CD4-positive, alpha-beta memory T cell (primary cell): ENCODE measurements around the gene ARHGAP9. TPM values are rescaled to one million over a fixed set of nuclear protein-coding genes. Genes with fewer than 3 reads are reported as not detected.

Experiments used
- CTCF ChIA-PET: fragments of 350-600 bp; sonication (Branson Sonifier 250); formaldehyde crosslinking; loops from one replicate; lab custom pipeline; 2021; ENCODE audit warnings: inconsistent platforms; ENCODE audit not compliant: partially characterized antibody; lab: Charles Lee
- POLR2A ChIA-PET: fragments of 350-600 bp; sonication (Branson Sonifier 250); formaldehyde crosslinking; loops from one replicate; lab custom pipeline; 2021; ENCODE audit not compliant: partially characterized antibody; lab: Charles Lee
- DNase-seq, 5 donors: peaks; one replicate each; pipeline versions ENCODE4 v3.0.0 to v3.0.0-alpha.2; 2020 to 2022; ENCODE audit warnings: mixed read lengths in 1 of 5
- H3K27ac ChIP-seq: one replicate; pipeline ENCODE4 v1.7.0; 2013; ENCODE audit warnings: low read depth, low read length
- H3K27me3 ChIP-seq: 2 replicates; pipeline ENCODE4 v1.7.0; 2013; ENCODE audit warnings: mild to moderate bottlenecking, low read length, moderate library complexity; ENCODE audit not compliant: insufficient read depth
- H3K36me3 ChIP-seq: 2 replicates; pipeline ENCODE4 v1.7.0; 2013; ENCODE audit warnings: mild to moderate bottlenecking, low read length, moderate library complexity; ENCODE audit not compliant: insufficient read depth
- H3K4me1 ChIP-seq: 2 replicates; pipeline ENCODE4 v1.7.0; 2013; ENCODE audit warnings: mild to moderate bottlenecking, low read length, moderate library complexity; ENCODE audit not compliant: insufficient read depth
- H3K4me3 ChIP-seq, 2 donors: one replicate each; pipeline ENCODE4 v1.7.0; 2013; ENCODE audit warnings: low read length in 2 of 2, mild to moderate bottlenecking in 1 of 2
- H3K9me3 ChIP-seq, 2 donors: one replicate each; pipeline ENCODE4 v1.7.0; 2013; ENCODE audit warnings: low read length in 2 of 2, control low read depth in 1 of 2; ENCODE audit not compliant: control insufficient read depth in 1 of 2
- H3K27ac Mint-ChIP-seq, 7 donors: one replicate each; pipeline ENCODE4 v1.8.0; 2020 to 2021; ENCODE audit warnings: mixed read lengths in 7 of 7, mild to moderate bottlenecking in 6 of 7, inconsistent platforms in 3 of 7, moderate library complexity in 3 of 7
- H3K27me3 Mint-ChIP-seq, 2 donors: one replicate each; pipeline ENCODE4 v1.8.0; 2020 to 2021; ENCODE audit warnings: mixed read lengths in 2 of 2
- H3K36me3 Mint-ChIP-seq, 2 donors: one replicate each; pipeline ENCODE4 v1.8.0; 2020 to 2021; ENCODE audit warnings: mixed read lengths in 2 of 2, inconsistent platforms in 1 of 2, mild to moderate bottlenecking in 1 of 2
- H3K4me1 Mint-ChIP-seq, 4 donors: one replicate each; pipeline ENCODE4 v1.8.0; 2020 to 2021; ENCODE audit warnings: mixed read lengths in 4 of 4, mild to moderate bottlenecking in 1 of 4
- H3K4me3 Mint-ChIP-seq, 8 donors: one replicate each; pipeline ENCODE4 v1.8.0; 2020 to 2021; ENCODE audit warnings: mixed read lengths in 8 of 8, mild to moderate bottlenecking in 7 of 8, moderate library complexity in 6 of 8, inconsistent platforms in 3 of 8
- H3K9me3 Mint-ChIP-seq, 8 donors: one replicate each; pipeline ENCODE4 v1.8.0; 2020 to 2021; ENCODE audit warnings: mixed read lengths in 8 of 8, mild to moderate bottlenecking in 5 of 8, inconsistent platforms in 3 of 8, moderate library complexity in 1 of 8
- intact Hi-C: fragments of 100-400 bp; cut with micrococcal nuclease; formaldehyde crosslinking; loops from one replicate; pipeline ENCODE4 v1.15.1; 2023
- polyA plus RNA-seq, 2 donors: library from polyadenylated mRNA; unstranded; fragments of 300-500 nt; fragmentation: Illumina TruSeq; gene quantifications; one replicate each; pipeline ENCODE4 v1.2.3, GENCODE V29; 2021
- total RNA-seq, 2 experiments: library from RNA; stranded (reverse); gene quantifications; one replicate each; pipeline ENCODE4 v1.2.3, GENCODE V29; 2021

The ARHGAP9 gene
- total and polyA plus RNA-seq, 4 experiments from 2014 or later, result 206 to 278 (median 241) TPM

GRCh38 chr12:57525615-57526383, 46.1 kb upstream of the ARHGAP9 start:
- CTCF ChIA-PET, result interaction anchor here (0.5 to 1.6 kb wide), 2 partner anchors 63 to 1263 kb away, joined by 4 to 6 read pairs; no protein-coding TSS in a partner anchor
- Histone ChIP-seq H3K27me3 (no peaks in the 10 kb centered on the region), H3K4me3 (no peak overlapping the region), H3K9me3 (no peaks in the 10 kb centered on the region), H3K36me3 (peaks cover 39% of the 10 kb centered on the region), H3K27ac (no peak overlapping the region), H3K4me1 (peaks cover 41% of the 10 kb centered on the region)
- no peak for DNase-seq
- Mint-ChIP-seq H3K36me3 (peaks cover 4 to 67% of the 10 kb centered on the region in 2 donors), H3K4me3 (peak overlapping the region in 2 of 8 donors; percentile 17 to 43), H3K9me3 (peaks cover 0 to 3% (median 0%) of the 10 kb centered on the region in 8 donors), H3K27me3 (peaks cover 0 to 2% of the 10 kb centered on the region in 2 donors), H3K27ac (peak overlapping the region in 3 of 7 donors; percentile 51 to 99 (median 57)), H3K4me1 (peaks cover 22 to 39% (median 30%) of the 10 kb centered on the region in 4 donors)
- POLR2A ChIA-PET, result interaction anchor here (1.1 to 1.5 kb wide), 2 partner anchors 13 to 15 kb away, joined by 3 to 6 read pairs; no protein-coding TSS in a partner anchor
- intact Hi-C loops, result no loop called here

GRCh38 chr12:57524814-57525614, 45.3 kb upstream of the ARHGAP9 start:
- peaks cover 24 to 46% (median 32%) of the 10 kb centered on the region in 4 donors for H3K4me1 Mint-ChIP-seq
- peaks cover 0 to 3% (median 0%) of the 10 kb centered on the region in 8 donors for H3K9me3 Mint-ChIP-seq
- intact Hi-C loops, result loop anchor here (5.0 kb wide), 1 partner anchor 87 kb away; the partner anchor contains the start of gene ARHGEF25
- no peak overlapping the region for H3K4me3 ChIP-seq
- peaks cover 42% of the 10 kb centered on the region for H3K4me1 ChIP-seq
- ChIA-PET POLR2A (interaction anchor here (1.1 to 2.4 kb wide), 8 partner anchors 14 to 225 kb away, joined by 3 to 16 read pairs (median 6); partner anchors contain the start of genes ARHGAP9, DCTN2 and PIP4K2C), CTCF (interaction anchor here (0.7 to 1.8 kb wide), 5 partner anchors 48 to 96 kb away, joined by 3 to 9 read pairs (median 3); partner anchors contain the start of gene GLI1)
- H3K36me3 ChIP-seq, result peaks cover 31% of the 10 kb centered on the region
- H3K27me3 Mint-ChIP-seq, result peaks cover 0 to 2% of the 10 kb centered on the region in 2 donors
- no peaks in the 10 kb centered on the region for H3K27me3 ChIP-seq
- peaks cover 4 to 65% of the 10 kb centered on the region in 2 donors for H3K36me3 Mint-ChIP-seq
- H3K9me3 ChIP-seq, result no peaks in the 10 kb centered on the region
- H3K27ac Mint-ChIP-seq, result peak overlapping the region in 6 of 7 donors; percentile 52 to 99 (median 94)
- H3K4me3 Mint-ChIP-seq, result peak overlapping the region in 5 of 8 donors; percentile 17 to 97 (median 90)
- DNase-seq, result no peak
- H3K27ac ChIP-seq, result peak overlapping the region; percentile 96

- CTCF ChIA-PET, result interaction anchor here (0.7 to 1.8 kb wide), 7 partner anchors 23 to 97 kb away, joined by 3 to 9 read pairs (median 3); partner anchors contain the start of genes DCTN2 and GLI1
- H3K9me3 Mint-ChIP-seq, result peaks cover 0 to 3% (median 0%) of the 10 kb centered on the region in 8 donors
- no peaks in the 10 kb centered on the region for H3K27me3 ChIP-seq
- POLR2A ChIA-PET, result interaction anchor here (1.0 to 2.4 kb wide), 10 partner anchors 9 to 226 kb away, joined by 3 to 16 read pairs (median 6); partner anchors contain the start of genes ARHGAP9, DCTN2, PIP4K2C and TSPAN31
- peak in 3 of 5 donors; percentile 7 to 58 (median 10) for DNase-seq
- H3K4me3 ChIP-seq, result peak overlapping the region; percentile 37 to 49
- intact Hi-C loops, result loop anchor here (2.0 to 5.0 kb wide), 2 partner anchors 88 to 169 kb away; partner anchors contain the start of gene ARHGEF25
- H3K4me3 Mint-ChIP-seq, result peak overlapping the region; percentile 87 to 97 (median 93)
- H3K36me3 Mint-ChIP-seq, result peaks cover 4 to 62% of the 10 kb centered on the region in 2 donors
- H3K4me1 ChIP-seq, result peaks cover 50% of the 10 kb centered on the region
- H3K27me3 Mint-ChIP-seq, result peaks cover 0 to 2% of the 10 kb centered on the region in 2 donors
- peak overlapping the region; percentile 92 to 99 (median 94) for H3K27ac Mint-ChIP-seq
- H3K4me1 Mint-ChIP-seq, result peaks cover 30 to 52% (median 39%) of the 10 kb centered on the region in 4 donors
- H3K9me3 ChIP-seq, result no peaks in the 10 kb centered on the region
- peak overlapping the region; percentile 96 for H3K27ac ChIP-seq
- H3K36me3 ChIP-seq, result peaks cover 23% of the 10 kb centered on the region
Measured at GRCh38 chr12:57523706-57524614, 44.3 kb upstream of the ARHGAP9 start.

DNA sequence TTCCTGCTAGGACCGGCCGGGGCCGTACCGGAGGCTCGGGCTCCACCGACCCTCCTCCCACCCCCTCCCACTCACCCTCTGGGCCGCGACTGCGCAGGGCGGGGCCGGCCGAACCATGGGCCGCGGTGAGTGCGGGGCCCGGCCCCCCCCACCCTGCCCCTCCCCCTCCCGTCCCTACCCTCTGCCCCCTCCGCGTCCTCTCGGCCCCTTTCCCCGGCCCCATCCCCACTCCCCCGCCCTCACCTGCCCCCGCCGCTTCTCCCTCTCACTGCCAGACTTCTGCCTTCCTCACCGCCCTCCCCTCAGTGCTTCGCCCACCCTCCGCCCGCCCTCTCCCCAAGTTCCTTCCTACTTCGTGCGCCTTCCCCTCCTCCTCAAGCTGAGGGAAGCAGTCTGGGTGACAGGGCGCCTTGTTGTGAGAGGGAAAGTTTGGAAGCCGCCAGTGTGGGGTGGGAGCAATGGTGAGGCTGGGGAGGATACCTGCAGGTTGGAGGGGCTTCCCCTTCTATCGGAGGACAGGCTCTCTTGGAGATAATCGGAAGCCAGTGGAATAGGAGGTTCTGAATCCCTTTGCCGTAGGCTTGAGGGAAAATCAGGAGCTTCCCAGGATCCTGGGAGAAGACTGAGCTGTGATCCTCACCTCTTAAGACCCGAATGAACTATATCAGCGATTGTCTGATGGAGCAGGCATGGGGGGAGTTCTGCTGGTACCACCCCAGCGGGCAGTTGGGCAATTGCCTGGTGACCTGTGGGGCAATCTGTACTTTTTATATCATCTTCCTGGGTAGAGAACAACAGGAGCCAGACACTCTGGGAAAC, 43.4 kb upstream of the ARHGAP9 start:
- peaks cover 35 to 61% (median 46%) of the 10 kb centered on the region in 4 donors for H3K4me1 Mint-ChIP-seq
- no peaks in the 10 kb centered on the region for H3K27me3 ChIP-seq
- peaks cover 59% of the 10 kb centered on the region for H3K4me1 ChIP-seq
- H3K9me3 Mint-ChIP-seq, result peaks cover 0 to 3% (median 0%) of the 10 kb centered on the region in 8 donors
- peaks cover 15% of the 10 kb centered on the region for H3K36me3 ChIP-seq
- peak in 1 of 5 donors; percentile 77 for DNase-seq
- intact Hi-C loops, result loop anchor here (1.0 to 5.0 kb wide), 4 partner anchors 60 to 170 kb away; partner anchors contain the start of gene ARHGEF25
- ChIA-PET POLR2A (interaction anchor here (0.6 to 2.4 kb wide), 8 partner anchors 10 to 1398 kb away, joined by 3 to 16 read pairs (median 5); partner anchors contain the start of genes ARHGAP9, DCTN2 and TSPAN31), CTCF (interaction anchor here (1.2 to 1.8 kb wide), 3 partner anchors 24 to 64 kb away, joined by 3 to 9 read pairs (median 3); partner anchors contain the start of genes DCTN2 and GLI1)
- H3K27me3 Mint-ChIP-seq, result peaks cover 0 to 2% of the 10 kb centered on the region in 2 donors
- peaks cover 8 to 55% of the 10 kb centered on the region in 2 donors for H3K36me3 Mint-ChIP-seq
- peak overlapping the region; percentile 96 for H3K27ac ChIP-seq
- peak overlapping the region; percentile 87 to 97 (median 93) for H3K4me3 Mint-ChIP-seq
- peak overlapping the region; percentile 92 to 99 (median 94) for H3K27ac Mint-ChIP-seq
- no peaks in the 10 kb centered on the region for H3K9me3 ChIP-seq
- H3K4me3 ChIP-seq, result peak overlapping the region; percentile 37 to 49

- POLR2A ChIA-PET, result interaction anchor here (0.6 to 2.4 kb wide), 4 partner anchors 12 to 1397 kb away, joined by 3 to 16 read pairs (median 4); partner anchors contain the start of genes ARHGAP9 and TSPAN31
- H3K36me3 Mint-ChIP-seq, result peaks cover 15 to 56% of the 10 kb centered on the region in 2 donors
Measured at GRCh38 chr12:57522011-57522886, 42.6 kb upstream of the ARHGAP9 start, which contains the start of gene MBD6. TSS of gene MBD6 (plus strand) at chr12:57522824. CDS start at chr12:57524304, 1,480 bp downstream.

More at GRCh38 chr12:57522011-57522886, 42.6 kb upstream of the ARHGAP9 start, which contains the start of gene MBD6:
- intact Hi-C loops, result loop anchor here (1.0 to 5.0 kb wide), 4 partner anchors 60 to 171 kb away; partner anchors contain the start of gene ARHGEF25
- Mint-ChIP-seq H3K27me3 (peaks cover 0 to 2% of the 10 kb centered on the region in 2 donors), H3K27ac (peak within 1 kb of the TSS; percentile 99 to 100 (median 99)), H3K4me3 (peak within 1 kb of the TSS; percentile 92 to 99 (median 96)), H3K9me3 (peaks cover 0 to 3% (median 0%) of the 10 kb centered on the region in 8 donors), H3K4me1 (peaks cover 37 to 68% (median 51%) of the 10 kb centered on the region in 4 donors)
- no peaks in the 10 kb centered on the region for H3K27me3 ChIP-seq
- DNase-seq, result peak; percentile 90 to 93 (median 92)
- H3K4me3 ChIP-seq, result peak within 1 kb of the TSS; percentile 55 to 63
- CTCF ChIA-PET, result no interaction called here
- H3K4me1 ChIP-seq, result peaks cover 63% of the 10 kb centered on the region
- no peaks in the 10 kb centered on the region for H3K9me3 ChIP-seq
- H3K36me3 ChIP-seq, result peaks cover 12% of the 10 kb centered on the region
- peak within 1 kb of the TSS; percentile 96 for H3K27ac ChIP-seq
